HG02588 (cell line): ENCODE measurements around the gene HOXC9.

ENCODE experiments used
- ATAC-seq: cut with Tn5 transposase; IDR thresholded peaks from one replicate; pipeline ENCODE4 v1.9.1; 2021; ENCODE audit warnings: mild to moderate bottlenecking, moderate library complexity; ENCODE audit not compliant: unreplicated experiment

Gene HOXC9

GRCh38 chr12:54024581-54025305 lies 24.8 kb downstream of the HOXC9 start:
- no peak for ATAC-seq

DNA sequence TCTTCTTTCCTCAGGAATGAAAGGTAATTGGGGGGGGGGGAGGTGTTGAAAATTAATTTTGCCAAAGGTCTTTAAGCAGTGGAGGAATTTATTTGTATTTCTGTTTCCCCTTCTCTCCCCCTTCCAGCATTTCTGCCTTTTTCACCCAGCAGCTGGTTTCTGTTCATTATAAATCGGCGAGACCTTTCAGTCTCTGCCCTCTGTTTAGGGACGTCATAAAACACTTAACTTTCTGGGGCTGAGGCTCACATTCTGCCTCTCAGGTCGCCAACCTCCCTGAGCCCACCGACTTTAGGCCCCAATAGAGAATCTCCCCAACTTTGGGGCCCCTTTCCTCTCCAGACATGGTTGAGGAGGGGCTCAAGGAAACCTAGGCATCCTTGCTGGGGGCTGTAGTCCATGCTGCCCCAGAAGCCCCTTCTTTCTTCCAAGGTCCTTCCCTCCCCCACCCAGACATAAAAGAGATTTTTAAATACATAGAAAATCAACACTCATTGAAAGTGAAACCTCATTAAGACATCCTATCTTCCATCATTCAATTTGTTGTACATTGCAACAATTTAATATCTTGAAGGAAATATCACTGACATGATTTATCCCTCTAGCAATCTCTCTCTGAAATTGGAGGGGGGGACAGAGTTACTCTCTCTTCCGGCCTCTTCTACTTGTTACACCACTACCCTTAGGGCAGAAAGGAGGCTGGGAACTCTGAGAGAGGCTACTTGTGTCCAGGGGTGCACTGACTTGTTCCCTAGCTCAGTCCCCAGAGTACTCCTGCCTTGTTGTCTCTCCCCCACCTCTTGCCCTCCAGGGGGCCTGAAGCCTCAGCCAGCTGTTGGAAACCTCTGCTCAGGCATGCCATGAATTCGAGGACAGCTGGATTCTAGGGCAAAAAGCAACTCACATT lies 25.8 kb downstream of the HOXC9 start:
- ATAC-seq, result no peak

DNA sequence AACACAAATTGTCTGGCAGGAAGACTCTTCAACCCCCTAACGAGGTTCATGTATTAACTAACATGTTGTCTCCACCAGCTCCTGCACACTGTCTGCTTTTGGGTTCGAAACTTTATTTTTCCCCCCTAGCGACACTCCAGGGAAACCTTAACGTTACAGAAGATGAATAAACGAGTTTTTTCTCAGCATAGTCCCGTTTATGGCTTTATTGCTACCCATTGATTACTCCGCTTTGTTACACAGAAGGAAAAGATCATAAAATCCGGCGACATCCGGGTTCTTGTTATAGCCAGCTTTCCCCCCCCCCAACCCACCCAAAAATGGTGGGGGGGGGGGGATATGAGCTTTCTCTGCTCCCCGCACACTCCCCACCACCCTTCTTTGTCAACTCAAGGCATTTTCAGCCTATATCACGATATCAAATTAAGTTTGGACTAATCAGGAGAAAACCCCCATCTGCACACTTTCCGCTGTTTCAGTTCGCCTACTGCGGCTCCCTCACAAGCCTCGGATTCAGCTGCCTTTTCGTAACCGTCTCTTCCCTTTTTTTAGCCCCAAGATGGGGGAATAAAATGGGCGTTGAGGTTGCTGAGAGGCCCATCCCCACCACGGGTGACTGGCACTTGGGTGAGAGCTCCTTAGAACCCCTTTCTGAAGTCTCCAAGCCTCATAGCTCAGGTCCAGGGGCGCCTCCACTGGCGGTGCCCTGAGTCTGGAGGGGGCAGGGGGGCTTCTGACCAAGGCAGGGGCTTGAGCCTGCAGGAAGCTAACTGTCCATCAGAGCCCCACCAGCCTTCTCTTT lies 26.9 kb downstream of the HOXC9 start:
- no peak for ATAC-seq

- ATAC-seq, result no peak
Measured at GRCh38 chr12:54027442-54027786, 27.5 kb downstream of the HOXC9 start.

- no peak for ATAC-seq
Measured at GRCh38 chr12:54028314-54029201, 28.6 kb downstream of the HOXC9 start, which contains the start of gene HOXC6. Gene HOXC6, plus strand, starts transcription at chr12:54028440. Its CDS starts 82 bp downstream, at chr12:54028522.

DNA sequence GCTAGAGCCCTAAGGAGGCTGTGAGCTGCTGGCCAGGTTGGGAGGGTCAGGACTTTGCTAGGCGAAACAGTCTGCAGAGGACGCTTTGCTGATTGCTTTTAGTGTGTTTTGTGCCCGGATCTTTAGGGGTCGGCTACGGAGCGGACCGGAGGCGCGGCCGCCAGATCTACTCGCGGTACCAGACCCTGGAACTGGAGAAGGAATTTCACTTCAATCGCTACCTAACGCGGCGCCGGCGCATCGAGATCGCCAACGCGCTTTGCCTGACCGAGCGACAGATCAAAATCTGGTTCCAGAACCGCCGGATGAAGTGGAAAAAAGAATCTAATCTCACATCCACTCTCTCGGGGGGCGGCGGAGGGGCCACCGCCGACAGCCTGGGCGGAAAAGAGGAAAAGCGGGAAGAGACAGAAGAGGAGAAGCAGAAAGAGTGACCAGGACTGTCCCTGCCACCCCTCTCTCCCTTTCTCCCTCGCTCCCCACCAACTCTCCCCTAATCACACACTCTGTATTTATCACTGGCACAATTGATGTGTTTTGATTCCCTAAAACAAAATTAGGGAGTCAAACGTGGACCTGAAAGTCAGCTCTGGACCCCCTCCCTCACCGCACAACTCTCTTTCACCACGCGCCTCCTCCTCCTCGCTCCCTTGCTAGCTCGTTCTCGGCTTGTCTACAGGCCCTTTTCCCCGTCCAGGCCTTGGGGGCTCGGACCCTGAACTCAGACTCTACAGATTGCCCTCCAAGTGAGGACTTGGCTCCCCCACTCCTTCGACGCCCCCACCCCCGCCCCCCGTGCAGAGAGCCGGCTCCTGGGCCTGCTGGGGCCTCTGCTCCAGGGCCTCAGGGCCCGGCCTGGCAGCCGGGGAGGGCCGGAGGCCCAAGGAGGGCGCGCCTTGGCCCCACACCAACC lies 29.8 kb downstream of the HOXC9 start:
- no peak for ATAC-seq

GRCh38 chr12:54030442-54030801 lies 30.5 kb downstream of the HOXC9 start:
- ATAC-seq, result no peak

DNA sequence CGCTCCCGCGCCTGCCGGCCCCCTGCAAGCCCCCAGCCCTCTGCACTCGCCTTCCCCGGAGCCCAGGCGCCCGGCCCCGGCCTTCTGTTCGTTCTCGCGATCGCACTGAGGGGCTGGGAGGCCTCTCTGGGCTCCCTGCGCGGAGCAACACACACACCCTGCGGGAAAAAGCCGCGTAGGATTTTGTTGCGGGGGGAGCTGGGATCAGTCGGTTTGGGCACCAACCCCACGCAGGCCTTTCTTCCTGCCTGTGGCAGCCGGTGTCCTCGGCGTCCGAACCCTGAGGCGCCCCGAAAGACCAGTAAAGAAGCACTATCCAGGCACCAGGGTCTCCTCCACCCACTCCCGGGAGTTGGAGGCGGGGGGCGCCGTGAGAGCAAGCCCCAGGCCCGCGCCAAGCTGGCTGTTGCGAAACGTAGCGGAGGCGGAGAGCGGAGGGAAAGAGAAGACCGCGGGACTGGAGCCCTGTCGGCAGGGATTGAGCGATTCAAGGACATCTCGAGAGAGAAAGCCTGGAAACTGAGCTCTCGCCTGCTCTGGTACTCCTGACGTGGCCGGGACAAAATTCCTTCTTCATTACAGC lies 31.0 kb downstream of the HOXC9 start:
- no peak for ATAC-seq

- ATAC-seq, result no peak
Measured at GRCh38 chr12:54031480-54031879, 31.5 kb downstream of the HOXC9 start.

DNA sequence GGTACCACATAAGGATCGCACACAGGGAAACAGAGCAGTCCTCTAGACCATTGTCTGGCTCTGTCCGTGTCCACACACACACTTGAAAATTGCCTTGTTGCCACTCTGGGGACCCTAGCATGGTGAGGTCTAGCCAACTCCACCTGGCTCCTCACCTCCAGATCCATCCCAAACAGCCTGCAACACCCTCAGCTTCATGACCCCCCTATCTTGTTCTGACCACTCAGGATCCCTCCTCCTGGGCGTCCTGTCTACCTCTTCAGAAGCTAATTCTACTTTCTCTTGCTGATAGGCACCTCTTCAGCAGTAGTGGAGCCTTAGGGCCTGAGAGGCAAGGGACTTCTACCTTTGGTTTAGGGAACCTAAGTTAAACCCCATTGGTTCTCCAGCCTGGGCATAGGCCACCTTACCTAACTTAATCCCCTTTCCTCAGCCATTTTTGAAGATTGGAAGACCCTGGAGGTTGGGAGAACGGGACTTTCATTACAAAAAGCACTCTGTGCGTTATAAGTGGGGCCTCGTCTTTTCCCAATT lies 32.2 kb downstream of the HOXC9 start:
- ATAC-seq, result no peak

DNA sequence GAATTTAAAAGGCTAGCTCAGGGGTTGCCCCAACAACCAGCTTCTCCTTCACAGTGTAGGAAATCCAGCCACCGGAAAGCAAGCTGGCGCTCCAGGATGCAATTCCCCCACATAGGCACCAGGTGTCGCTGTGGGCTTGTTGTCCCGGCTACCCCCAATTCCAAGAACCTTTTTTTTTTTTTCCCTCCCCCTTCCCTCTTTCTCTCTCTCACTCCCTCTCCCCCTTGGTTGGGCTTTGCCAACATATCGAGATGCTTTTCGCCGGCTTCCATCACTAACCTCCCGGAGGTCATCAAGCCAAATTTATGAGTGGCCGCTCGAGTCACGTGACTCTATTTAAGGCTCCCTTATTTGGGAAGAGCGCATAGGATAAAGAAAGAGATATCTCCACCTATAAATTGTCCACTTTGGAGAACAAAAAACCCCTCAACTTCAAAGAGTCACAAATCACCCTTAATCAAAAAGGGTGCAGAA lies 32.7 kb downstream of the HOXC9 start, which contains the start of gene HOXC5:
Gene HOXC5, plus strand, starts transcription at position 424 of the 474 bp plus-strand sequence. CDS start 73 bp downstream, outside the sequence.
- ATAC-seq, result no peak

DNA sequence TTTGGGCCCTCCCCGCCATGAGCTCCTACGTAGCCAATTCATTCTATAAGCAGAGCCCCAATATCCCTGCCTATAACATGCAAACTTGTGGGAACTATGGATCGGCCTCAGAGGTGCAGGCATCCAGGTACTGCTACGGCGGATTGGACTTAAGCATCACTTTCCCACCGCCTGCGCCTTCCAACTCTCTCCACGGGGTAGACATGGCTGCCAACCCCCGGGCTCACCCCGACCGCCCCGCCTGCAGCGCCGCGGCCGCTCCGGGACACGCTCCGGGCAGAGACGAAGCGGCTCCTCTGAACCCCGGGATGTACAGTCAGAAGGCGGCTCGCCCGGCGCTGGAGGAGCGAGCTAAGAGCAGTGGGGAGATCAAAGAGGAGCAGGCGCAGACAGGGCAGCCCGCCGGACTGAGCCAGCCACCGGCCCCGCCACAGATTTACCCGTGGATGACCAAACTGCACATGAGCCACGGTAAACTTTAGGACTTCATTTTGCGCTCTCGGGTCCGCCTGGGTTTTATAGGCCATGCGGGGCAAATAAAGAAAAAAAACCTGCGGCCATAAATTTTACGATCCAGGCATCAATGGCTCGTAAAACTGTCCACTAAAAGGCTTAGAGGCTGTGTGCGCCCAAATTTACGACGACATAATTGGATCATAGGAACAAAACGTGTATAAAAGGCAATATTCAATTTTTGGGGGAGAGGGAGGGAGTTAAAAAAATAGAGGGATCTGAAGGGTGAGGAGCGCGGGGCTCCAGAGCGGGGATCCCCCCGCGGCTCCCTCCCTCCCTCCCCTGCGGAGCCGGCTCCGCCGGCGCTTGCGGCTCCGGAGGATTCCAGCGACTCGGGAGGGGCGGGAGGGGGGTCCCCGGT lies 33.4 kb downstream of the HOXC9 start:
- no peak for ATAC-seq

DNA sequence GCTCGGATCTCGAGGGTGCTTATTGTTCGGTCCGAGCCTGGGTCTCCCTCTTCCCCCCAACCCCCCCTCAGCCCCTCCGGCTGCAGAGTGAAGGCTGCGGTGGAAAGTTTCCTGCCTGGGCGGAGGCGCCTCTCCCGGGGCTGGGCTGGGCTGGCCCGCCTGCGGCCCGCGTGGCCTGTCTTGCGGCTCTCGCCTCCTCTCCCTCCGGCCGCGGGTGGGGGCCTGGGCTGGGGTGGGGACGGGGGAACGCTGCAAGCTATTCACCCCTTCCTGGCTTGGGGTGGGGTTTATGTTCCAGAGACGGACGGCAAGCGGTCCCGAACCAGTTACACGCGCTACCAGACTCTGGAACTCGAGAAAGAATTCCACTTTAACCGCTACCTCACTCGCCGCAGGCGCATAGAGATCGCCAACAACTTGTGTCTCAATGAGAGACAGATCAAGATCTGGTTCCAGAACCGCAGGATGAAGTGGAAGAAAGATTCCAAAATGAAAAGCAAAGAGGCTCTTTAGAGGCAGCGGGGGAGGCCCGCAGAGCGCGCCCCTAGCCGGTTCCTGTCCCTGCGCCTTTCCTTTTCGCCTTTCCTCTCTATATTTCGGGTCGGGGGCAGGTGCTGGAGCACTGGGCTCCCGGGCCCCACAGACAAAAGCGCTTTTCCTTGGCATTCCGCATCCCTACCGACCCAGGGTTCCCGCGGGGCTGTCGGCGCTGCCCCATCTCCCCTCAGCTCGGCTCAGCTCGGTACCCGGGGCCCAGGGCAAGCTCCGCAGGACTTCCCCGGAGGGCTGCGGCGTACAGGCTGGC lies 34.2 kb downstream of the HOXC9 start:
- no peak for ATAC-seq

DNA sequence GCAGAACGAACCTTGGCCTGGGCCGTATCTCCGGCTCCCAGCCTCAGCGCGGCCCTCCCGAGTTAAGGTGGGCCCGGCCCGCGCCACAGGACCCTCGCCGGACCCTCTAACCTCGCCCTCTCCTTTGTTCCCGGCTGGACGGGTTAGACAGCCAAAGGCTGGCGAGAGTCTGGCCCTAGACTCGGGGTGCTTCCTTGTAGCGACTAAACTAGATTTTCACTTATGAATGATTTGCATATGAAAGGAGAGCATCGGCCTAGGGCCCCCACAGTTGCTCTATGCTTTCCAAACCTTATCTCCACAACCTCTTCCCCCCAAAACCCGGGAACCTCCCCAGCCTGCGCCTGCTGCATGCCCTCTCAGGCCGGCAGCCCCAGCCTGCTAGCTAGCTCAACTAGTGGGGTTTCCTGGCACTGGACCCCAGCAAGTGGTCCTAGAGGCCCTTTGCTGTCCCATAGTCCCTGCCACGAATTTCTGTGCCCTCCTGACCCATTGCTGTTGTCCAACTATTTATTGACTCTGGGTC lies 34.9 kb downstream of the HOXC9 start:
- no peak for ATAC-seq

DNA sequence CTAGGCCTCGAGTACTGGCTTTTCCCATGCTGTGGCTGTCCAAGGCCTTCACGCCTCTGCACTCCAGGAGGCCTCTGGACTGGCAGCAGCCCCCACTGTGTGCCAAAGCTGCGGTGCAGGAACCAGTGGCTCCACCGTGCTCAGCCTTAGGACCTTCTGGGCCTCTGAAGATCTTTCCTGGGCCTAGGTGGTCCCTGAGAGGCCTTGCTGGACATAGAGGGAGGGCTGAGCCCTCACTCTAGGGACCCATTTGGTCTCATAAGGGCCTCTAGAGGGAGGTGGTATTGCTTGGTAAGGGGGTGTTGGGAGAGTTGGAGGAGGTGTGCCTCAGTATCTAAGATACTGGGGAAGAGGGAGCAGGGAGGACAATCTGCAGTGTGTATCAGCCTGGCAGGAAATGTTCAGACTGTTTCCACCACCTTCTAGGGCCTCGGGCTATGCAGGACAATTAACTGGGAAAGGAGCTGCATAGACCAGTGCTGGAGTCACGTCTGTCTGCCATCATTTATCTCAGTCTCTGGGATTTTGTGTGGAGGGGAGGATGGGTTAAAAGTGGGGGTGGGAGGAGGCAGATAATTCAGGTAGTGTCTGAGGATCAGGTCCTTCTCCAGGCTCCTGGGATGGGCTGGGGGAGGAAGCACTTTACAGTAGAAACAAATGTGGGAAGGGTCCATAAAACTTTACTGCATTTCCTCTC lies 35.8 kb downstream of the HOXC9 start:
- no peak for ATAC-seq
